Measurements from ENCODE around the gene CCDC107. TPM values are rescaled to one million over a fixed set of nuclear protein-coding genes. Genes with fewer than 3 reads are reported as not detected.

CCDC107 gene
- total RNA-seq, 1 experiment from 2014 or later, result 16.4 TPM

- Histone ChIP-seq H3K9me3 (ENCODE audit: low read depth, low read length, poor library complexity, severe bottlenecking) (no peaks in the 10 kb centered on the region), H3K36me3 (ENCODE audit: insufficient read depth, low read length, poor library complexity, severe bottlenecking) (peaks cover 5% of the 10 kb centered on the region), H3K4me3 (ENCODE audit: low read depth, low read length, poor library complexity, severe bottlenecking) (no peak overlapping the region), H3K27me3 (replicated peaks; ENCODE audit: insufficient read depth, low read depth, low read length, poor library complexity) (no peaks in the 10 kb centered on the region), H3K27ac (ENCODE audit: low read depth, low read length, poor library complexity, severe bottlenecking) (no peak overlapping the region), H3K4me1 (ENCODE audit: insufficient read depth, low read length, poor library complexity, severe bottlenecking) (no peaks in the 10 kb centered on the region)
- intact Hi-C loops (cut with micrococcal nuclease; ENCODE audit: unreplicated experiment), result no loop called here
- ChIA-PET POLR2A (ENCODE audit: low non-redundant PET) (no interaction called here), CTCF (no interaction called here)
- BruUV-seq (replicated peaks), result no TSS peak
- DNase-seq (ENCODE audit: low spot score), result no peak
- no peak for TF ChIP-seq EZH2 (IDR thresholded peaks at IDR 0.05; ENCODE audit: borderline replicate concordance, low read depth, low read length, poor library complexity, severe bottlenecking)
- TF ChIP-seq CTCF (conservative IDR thresholded peaks at IDR 0.05; ENCODE audit: low read depth, low read length), result no peak
These were observed 24.6 kb downstream of the CCDC107 start for GRCh38 chr9:35682520-35683315.

- intact Hi-C loops (cut with micrococcal nuclease; ENCODE audit: unreplicated experiment), result no loop called here
- no peak overlapping the region for H3K4me3 ChIP-seq (ENCODE audit: low read depth, low read length, poor library complexity, severe bottlenecking)
- ChIA-PET POLR2A (ENCODE audit: low non-redundant PET) (no interaction called here), CTCF (no interaction called here)
- no peak for DNase-seq (ENCODE audit: low spot score)
- peaks cover 4% of the 10 kb centered on the region for H3K4me1 ChIP-seq (ENCODE audit: insufficient read depth, low read length, poor library complexity, severe bottlenecking)
- H3K36me3 ChIP-seq (ENCODE audit: insufficient read depth, low read length, poor library complexity, severe bottlenecking), result peaks cover 5% of the 10 kb centered on the region
- TF ChIP-seq EZH2 (IDR thresholded peaks at IDR 0.05; ENCODE audit: borderline replicate concordance, low read depth, low read length, poor library complexity, severe bottlenecking), result no peak
- no peak for TF ChIP-seq CTCF (conservative IDR thresholded peaks at IDR 0.05; ENCODE audit: low read depth, low read length)
- no peaks in the 10 kb centered on the region for H3K9me3 ChIP-seq (ENCODE audit: low read depth, low read length, poor library complexity, severe bottlenecking)
- H3K27ac ChIP-seq (ENCODE audit: low read depth, low read length, poor library complexity, severe bottlenecking), result no peak overlapping the region
- no TSS peak for BruUV-seq (replicated peaks)
- H3K27me3 ChIP-seq (replicated peaks; ENCODE audit: insufficient read depth, low read depth, low read length, poor library complexity), result no peaks in the 10 kb centered on the region
These were observed 25.2 kb downstream of the CCDC107 start for GRCh38 chr9:35683323-35683722.

GRCh38 chr9:35684921-35685320, 26.8 kb downstream of the CCDC107 start:
- CTCF ChIA-PET, result interaction anchor here (1.0 kb wide), 1 partner anchor 12 kb away, joined by 3 read pairs; no protein-coding TSS in a partner anchor
- Histone ChIP-seq H3K4me3 (ENCODE audit: low read depth, low read length, poor library complexity, severe bottlenecking) (no peak overlapping the region), H3K4me1 (ENCODE audit: insufficient read depth, low read length, poor library complexity, severe bottlenecking) (peaks cover 20% of the 10 kb centered on the region), H3K9me3 (ENCODE audit: low read depth, low read length, poor library complexity, severe bottlenecking) (no peaks in the 10 kb centered on the region), H3K27ac (ENCODE audit: low read depth, low read length, poor library complexity, severe bottlenecking) (no peak overlapping the region), H3K27me3 (replicated peaks; ENCODE audit: insufficient read depth, low read depth, low read length, poor library complexity) (no peaks in the 10 kb centered on the region), H3K36me3 (ENCODE audit: insufficient read depth, low read length, poor library complexity, severe bottlenecking) (peaks cover 5% of the 10 kb centered on the region)
- TF ChIP-seq EZH2 (IDR thresholded peaks at IDR 0.05; ENCODE audit: borderline replicate concordance, low read depth, low read length, poor library complexity, severe bottlenecking) (no peak), CTCF (conservative IDR thresholded peaks at IDR 0.05; ENCODE audit: low read depth, low read length) (no peak)
- no TSS peak for BruUV-seq (replicated peaks)
- POLR2A ChIA-PET (ENCODE audit: low non-redundant PET), result no interaction called here
- no peak for DNase-seq (ENCODE audit: low spot score)
- intact Hi-C loops (cut with micrococcal nuclease; ENCODE audit: unreplicated experiment), result no loop called here
